ENCODE data around the gene PRKAG1. TPM values are rescaled to one million over a fixed set of nuclear protein-coding genes. Genes with fewer than 3 reads are reported as not detected.

The PRKAG1 gene
- total RNA-seq, 4 donors from 2014 or later, result 55.9 to 79.9 (median 64.2) TPM

- peaks cover 0 to 58% (median 38%) of the 10 kb centered on the region in 3 donors for H3K4me1 ChIP-seq
- H3K4me3 ChIP-seq, result peak overlapping the region in 1 of 2 donors; percentile 42
- 20 to 46% methylated on average over 8 to 10 of the region's 50 CpGs for WGBS, 2 donors (ENCODE audit: low coverage in 1 of 2)
- H3K27me3 ChIP-seq, result peaks cover 98% of the 10 kb centered on the region
- H3K9me3 ChIP-seq, result no peaks in the 10 kb centered on the region
- no peak overlapping the region for H3K27ac ChIP-seq
- H3K36me3 ChIP-seq, result no peaks in the 10 kb centered on the region
- peak; percentile 32 for ATAC-seq
- peak in 3 of 4 experiments; percentile 62 to 85 (median 82) for TF ChIP-seq CTCF (IDR thresholded peaks at IDR 0.05)
- TF ChIP-seq POLR2AphosphoS5 (IDR thresholded peaks at IDR 0.05), result no peak
Measured at GRCh38 chr12:48977290-48978281, 41.0 kb downstream of the PRKAG1 start.

DNA sequence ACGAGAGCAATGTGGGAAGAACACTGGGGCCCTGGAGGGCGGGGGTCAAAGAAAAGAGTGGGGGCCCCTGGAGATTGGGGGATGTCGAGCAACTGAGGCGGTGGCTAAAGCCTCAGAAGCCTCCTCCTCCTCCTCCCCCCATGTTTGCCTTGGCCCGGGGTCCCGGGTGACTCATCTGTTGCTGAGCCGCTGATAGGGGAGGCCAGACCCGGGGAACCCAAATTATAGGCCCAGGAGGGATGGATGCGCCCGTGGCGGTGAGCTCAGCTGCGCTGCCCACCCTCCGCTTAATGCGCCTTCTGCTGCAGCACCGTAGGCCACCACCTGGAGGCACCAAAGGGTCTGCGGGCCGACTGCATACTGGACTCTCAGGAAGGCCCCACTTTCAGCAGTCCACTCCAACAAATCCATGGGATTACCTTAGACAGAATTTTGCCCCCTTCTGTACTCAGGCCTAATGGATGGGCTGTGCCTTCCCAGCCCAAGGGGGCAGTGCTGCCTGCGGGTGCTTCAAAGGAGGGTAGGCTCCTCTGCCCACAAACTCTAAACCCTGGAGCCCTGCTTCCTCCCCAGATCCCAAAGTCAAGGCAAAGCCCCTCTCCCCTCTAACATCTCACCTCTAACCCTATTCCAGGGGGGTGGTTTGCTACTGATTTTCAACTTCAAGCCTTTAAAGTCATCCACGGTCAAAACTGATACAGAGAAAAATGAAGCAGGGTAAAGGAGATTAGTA is 44.5 kb downstream of the PRKAG1 start:
- Histone ChIP-seq H3K4me1 (peaks cover 0 to 65% (median 30%) of the 10 kb centered on the region in 3 donors), H3K27ac (peak overlapping the region in 2 of 4 donors; percentile 30 to 58), H3K27me3 (peaks cover 98% of the 10 kb centered on the region), H3K4me3 (no peak overlapping the region), H3K36me3 (no peaks in the 10 kb centered on the region), H3K9me3 (no peaks in the 10 kb centered on the region)
- peak; percentile 70 for ATAC-seq
- 9 to 47% methylated on average over 2 to 8 of the region's 19 CpGs for WGBS, 2 donors (ENCODE audit: low coverage in 1 of 2)
- TF ChIP-seq CTCF (IDR thresholded peaks at IDR 0.05) (peak in 3 of 4 experiments; percentile 35 to 62 (median 52)), POLR2A (IDR thresholded peaks at IDR 0.05) (no peak), POLR2AphosphoS5 (IDR thresholded peaks at IDR 0.05) (no peak)

DNA sequence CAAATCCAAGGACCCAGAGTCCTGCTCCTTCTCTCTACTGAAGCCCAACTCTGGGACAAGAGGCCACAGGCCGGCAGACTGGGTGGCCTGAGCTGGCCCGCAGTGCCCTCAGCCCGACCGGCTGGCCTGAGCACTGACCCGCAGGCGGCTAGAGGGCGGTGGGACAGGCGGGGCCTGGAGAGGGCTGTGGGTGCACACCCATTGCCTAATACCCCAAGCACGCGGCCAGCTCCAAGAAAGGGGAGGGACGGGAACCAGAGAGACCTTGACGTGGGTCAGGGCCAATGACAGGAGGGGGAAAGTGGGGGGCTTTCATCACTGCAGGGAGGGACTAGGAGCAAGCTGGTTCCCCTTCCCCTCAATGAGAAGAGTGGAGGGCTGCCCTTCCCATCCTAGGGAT is 45.0 kb downstream of the PRKAG1 start:
- H3K27me3 ChIP-seq, result peaks cover 97% of the 10 kb centered on the region
- WGBS, 2 donors (ENCODE audit: low coverage in 1 of 2), result 0% methylated on average over 2 of the region's 12 CpGs; no CpG with 5 or more reads in 1 of the 2 donors
- H3K4me3 ChIP-seq, result no peak overlapping the region
- ATAC-seq, result peak; percentile 83
- no peaks in the 10 kb centered on the region for H3K36me3 ChIP-seq
- H3K27ac ChIP-seq, result peak overlapping the region in 3 of 4 donors; percentile 30 to 58 (median 43)
- peaks cover 0 to 59% (median 24%) of the 10 kb centered on the region in 3 donors for H3K4me1 ChIP-seq
- TF ChIP-seq POLR2A (IDR thresholded peaks at IDR 0.05), result no peak
- TF ChIP-seq CTCF (IDR thresholded peaks at IDR 0.05), result no peak
- no peak for TF ChIP-seq EP300 (IDR thresholded peaks at IDR 0.05)
- TF ChIP-seq POLR2AphosphoS5 (IDR thresholded peaks at IDR 0.05), result no peak
- no peaks in the 10 kb centered on the region for H3K9me3 ChIP-seq

GRCh38 chr12:48972952-48973483 is 45.6 kb downstream of the PRKAG1 start:
- H3K4me1 ChIP-seq, result peaks cover 0 to 54% (median 19%) of the 10 kb centered on the region in 3 donors
- TF ChIP-seq EP300 (IDR thresholded peaks at IDR 0.05), result no peak
- no peak for TF ChIP-seq POLR2A (IDR thresholded peaks at IDR 0.05)
- TF ChIP-seq POLR2AphosphoS5 (IDR thresholded peaks at IDR 0.05), result no peak
- TF ChIP-seq CTCF (IDR thresholded peaks at IDR 0.05), result no peak
- no peak for ATAC-seq
- no peaks in the 10 kb centered on the region for H3K9me3 ChIP-seq
- H3K4me3 ChIP-seq, result no peak overlapping the region
- H3K27ac ChIP-seq, result peak overlapping the region in 3 of 4 donors; percentile 30 to 58 (median 43)
- no CpG with 5 or more reads among the region's 3 CpGs for WGBS, 2 donors (ENCODE audit: low coverage in 1 of 2)
- H3K36me3 ChIP-seq, result no peaks in the 10 kb centered on the region
- H3K27me3 ChIP-seq, result peaks cover 92% of the 10 kb centered on the region

Data from gastroesophageal sphincter (tissue), 4 donors.